ENCODE data around the gene DDC. TPM values are rescaled to one million over a fixed set of nuclear protein-coding genes. Genes with fewer than 3 reads are reported as not detected.
"Not testable (repeated sequence)": the region's sequence is repeated elsewhere in the genome, so short reads cannot be mapped to it uniquely, and the experiment has no call there.

The DDC gene
- total RNA-seq, 1 donor, result not detected

DNA sequence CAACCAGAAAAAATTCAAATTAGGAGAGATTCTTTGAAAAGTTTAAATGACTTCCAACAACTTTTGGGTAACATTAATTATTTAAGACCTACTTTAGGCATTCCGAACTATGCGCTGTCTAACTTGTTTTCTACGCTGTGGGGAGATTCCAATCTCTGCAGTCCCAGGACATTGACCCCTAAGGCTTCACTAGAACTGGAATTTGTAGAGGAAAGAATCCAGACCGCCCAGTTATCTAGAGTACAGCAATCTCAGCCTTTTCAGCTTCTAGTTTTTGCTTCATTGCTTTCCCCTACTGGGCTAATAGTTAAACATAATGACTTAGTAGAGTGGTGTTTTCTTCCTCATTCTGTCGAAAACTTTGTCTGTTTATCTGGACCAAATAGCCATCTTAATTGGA lies 14.9 kb upstream of the DDC start:
- TF ChIP-seq, protein P1, sequence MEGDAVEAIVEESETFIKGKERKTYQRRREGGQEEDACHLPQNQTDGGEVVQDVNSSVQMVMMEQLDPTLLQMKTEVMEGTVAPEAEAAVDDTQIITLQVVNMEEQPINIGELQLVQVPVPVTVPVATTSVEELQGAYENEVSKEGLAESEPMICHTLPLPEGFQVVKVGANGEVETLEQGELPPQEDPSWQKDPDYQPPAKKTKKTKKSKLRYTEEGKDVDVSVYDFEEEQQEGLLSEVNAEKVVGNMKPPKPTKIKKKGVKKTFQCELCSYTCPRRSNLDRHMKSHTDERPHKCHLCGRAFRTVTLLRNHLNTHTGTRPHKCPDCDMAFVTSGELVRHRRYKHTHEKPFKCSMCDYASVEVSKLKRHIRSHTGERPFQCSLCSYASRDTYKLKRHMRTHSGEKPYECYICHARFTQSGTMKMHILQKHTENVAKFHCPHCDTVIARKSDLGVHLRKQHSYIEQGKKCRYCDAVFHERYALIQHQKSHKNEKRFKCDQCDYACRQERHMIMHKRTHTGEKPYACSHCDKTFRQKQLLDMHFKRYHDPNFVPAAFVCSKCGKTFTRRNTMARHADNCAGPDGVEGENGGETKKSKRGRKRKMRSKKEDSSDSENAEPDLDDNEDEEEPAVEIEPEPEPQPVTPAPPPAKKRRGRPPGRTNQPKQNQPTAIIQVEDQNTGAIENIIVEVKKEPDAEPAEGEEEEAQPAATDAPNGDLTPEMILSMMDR (IDR thresholded peaks at IDR 0.05; ENCODE audit: insufficient read depth, low read depth, low read length), result no peak
- no peak overlapping the region for H3K4me3 ChIP-seq (ENCODE audit: low read depth, low read length)
- DNase-seq (ENCODE audit: low read depth), result no peak

DNA sequence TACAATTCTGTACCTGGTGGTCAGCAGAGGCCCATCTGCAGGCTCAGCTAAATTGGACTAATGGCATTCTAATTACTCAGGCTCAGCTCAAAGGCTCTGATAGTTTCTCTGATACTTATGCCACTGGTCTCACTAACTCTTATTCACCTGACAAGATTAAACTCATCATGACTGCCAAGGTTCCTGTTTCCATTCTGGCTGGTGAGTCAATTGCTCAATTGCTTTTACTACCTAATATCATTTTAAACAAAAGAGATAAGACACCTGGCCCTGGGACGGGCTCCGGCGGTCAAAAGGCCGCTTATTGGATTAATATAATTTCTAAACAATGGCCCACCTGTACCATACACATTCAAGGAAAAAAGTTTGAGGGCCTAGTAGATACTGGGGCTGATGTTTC lies 12.9 kb upstream of the DDC start:
- not testable (repeated sequence) for DNase-seq (ENCODE audit: low read depth); H3K4me3 ChIP-seq (ENCODE audit: low read depth, low read length)

DNA sequence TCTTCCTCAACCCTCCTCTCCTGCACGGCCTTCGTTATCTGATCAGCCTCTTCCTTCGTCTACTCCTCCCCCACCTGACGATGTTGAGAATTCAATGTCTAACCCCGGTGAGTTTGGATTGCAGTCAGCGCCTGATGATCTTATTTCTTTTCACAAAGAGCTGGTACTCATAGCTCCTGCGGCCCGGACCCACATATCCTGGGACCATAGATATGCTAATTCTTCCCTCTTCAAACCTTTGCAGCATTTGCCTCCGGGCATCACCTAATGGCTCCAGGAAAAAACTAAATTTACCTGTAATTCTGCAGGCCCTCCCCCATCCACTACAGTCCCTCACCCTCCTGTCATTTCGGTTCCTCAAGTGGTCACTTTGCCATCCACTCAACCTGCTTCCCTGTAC lies 12.4 kb upstream of the DDC start:
- TF ChIP-seq, protein P1 (IDR thresholded peaks at IDR 0.05; ENCODE audit: insufficient read depth, low read depth, low read length), result no peak
- H3K4me3 ChIP-seq (ENCODE audit: low read depth, low read length), result no peak overlapping the region
- no peak for DNase-seq (ENCODE audit: low read depth)

DNA sequence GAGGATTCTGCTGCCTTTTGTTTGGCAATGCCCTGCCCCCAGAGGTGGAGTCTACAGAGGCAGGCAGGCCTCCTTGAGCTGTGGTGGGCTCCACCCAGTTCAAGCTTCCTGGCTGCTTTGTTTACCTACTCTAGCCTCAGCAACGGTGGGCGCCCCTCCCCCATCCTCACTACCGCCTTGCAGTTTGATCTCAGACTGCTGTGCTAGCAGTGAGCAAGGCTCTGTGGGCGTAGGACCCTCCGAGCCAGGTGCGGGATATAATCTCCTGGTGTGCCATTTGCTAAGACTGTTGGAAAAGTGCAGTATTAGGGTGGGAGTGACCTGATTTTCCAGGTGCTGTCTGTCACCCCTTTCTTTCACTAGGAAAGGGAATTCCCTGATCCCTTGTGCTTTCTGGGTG lies 11.2 kb upstream of the DDC start:
- not testable (repeated sequence) for DNase-seq (ENCODE audit: low read depth); H3K4me3 ChIP-seq (ENCODE audit: low read depth, low read length)

DNA sequence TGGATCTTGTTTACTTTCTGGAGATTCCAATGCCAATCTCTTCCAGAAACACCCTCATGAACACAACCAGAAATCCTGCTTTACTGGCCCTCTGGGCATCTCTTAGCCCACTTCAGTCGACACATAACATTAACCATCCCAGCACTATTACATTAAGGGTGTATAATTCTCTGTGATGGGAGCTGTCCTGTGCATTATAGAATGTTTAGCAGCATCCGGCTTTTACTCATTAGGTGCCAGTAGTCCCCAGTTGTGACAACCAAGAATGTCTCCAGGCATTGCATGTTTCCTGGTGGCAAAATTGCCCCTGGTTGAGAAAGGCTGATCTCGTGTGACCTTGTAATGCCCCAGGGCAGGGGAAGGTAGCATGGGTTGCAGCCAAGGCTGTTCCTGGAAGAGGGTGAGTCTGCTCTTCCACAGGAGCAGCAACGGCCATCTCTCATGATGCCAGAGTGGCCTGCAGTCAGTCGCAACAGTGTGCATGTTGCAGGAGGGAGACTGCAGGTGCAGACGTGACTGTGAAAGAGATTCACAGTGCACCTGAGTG lies 2.6 kb upstream of the DDC start:
- no peak overlapping the region for H3K4me3 ChIP-seq (ENCODE audit: low read depth, low read length)
- no peak for DNase-seq (ENCODE audit: low read depth)
- TF ChIP-seq, protein P1 (IDR thresholded peaks at IDR 0.05; ENCODE audit: insufficient read depth, low read depth, low read length), result no peak

DNA sequence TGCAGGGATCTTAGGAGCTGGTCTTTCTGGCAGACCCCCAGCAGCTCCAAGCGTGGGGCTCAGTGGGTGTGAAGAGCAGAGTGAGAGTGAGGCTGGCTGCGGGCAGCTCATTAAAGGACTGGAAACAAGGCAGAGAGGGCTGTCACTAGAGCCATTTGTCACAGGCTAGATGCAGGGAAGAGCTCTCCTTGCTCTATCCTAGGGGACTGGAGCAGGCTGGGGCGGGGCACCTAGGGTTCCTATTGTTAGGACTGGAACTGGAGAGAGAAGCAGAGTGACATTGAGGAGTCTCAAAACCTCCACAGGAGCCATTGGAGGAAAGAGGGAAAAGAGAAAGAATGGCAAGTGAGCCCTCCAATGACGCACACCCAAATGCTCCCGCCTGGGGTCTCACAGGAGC lies 772 bp upstream of the DDC start:
- DNase-seq (ENCODE audit: low read depth), result no peak
- TF ChIP-seq, protein P1 (IDR thresholded peaks at IDR 0.05; ENCODE audit: insufficient read depth, low read depth, low read length), result no peak
- H3K4me3 ChIP-seq (ENCODE audit: low read depth, low read length), result no peak overlapping the region

DNA sequence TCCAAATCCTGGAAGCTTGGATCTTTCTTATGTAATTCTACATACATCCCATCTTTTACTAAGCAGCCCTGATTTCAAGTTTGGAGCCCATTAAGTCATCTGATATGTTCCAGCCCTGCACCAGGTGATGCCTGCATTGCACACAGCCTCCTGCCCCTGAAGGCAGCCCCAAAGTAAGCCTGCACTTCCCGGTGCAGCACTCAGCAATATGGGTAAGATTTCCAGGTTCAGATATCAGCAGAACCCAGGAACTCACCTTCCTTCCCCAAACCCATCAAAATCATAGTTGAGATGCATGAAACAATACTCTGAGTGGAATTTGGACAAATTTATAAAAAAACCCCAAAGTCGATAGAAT lies 333 bp upstream of the DDC start:
- no peak for DNase-seq (ENCODE audit: low read depth)
- TF ChIP-seq, protein P1 (IDR thresholded peaks at IDR 0.05; ENCODE audit: insufficient read depth, low read depth, low read length), result no peak
- no peak overlapping the region for H3K4me3 ChIP-seq (ENCODE audit: low read depth, low read length)

DNA sequence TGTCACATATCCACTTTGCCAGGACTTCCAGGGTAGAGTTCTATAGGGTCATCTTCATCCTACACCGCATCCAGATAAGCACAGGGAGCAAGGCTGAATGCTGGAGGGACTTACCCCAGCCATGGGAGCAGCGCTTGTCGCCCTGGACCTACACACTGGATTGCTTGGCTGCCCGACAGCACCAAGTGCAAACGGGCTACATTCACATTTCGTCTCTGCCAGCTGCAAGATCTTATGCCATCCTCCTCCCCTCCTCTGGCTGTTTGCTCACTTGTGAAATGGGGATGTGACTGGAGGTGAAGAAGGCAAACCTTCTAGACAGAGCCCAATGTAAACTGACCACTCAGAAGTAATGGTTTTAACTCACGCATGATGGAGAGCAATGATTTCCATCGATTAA lies 1.0 kb downstream of the DDC start:
- H3K4me3 ChIP-seq (ENCODE audit: low read depth, low read length), result no peak overlapping the region
- no peak for DNase-seq (ENCODE audit: low read depth)
- TF ChIP-seq, protein P1 (IDR thresholded peaks at IDR 0.05; ENCODE audit: insufficient read depth, low read depth, low read length), result no peak
